MM.1S (cell line): Measurements from ENCODE around the gene ACSL6.

Source experiments
- CTCF ChIP-seq: fragments of 300-600 bp; sonication (generic); IDR thresholded peaks from 2 replicates; pipeline ENCODE4 v1.5.1; 2016; ENCODE audit warnings: antibody characterized with exemption, low read length, mixed read lengths
- EZH2phosphoT487 ChIP-seq: fragments of 300-600 bp; sonication (generic); IDR thresholded peaks from 2 replicates; pipeline ENCODE4 v1.6.1; 2018; ENCODE audit warnings: antibody characterized with exemption, low read length

- TF ChIP-seq CTCF (no peak), EZH2phosphoT487 (no peak)
These were observed 39.4 kb upstream of the ACSL6 start for GRCh38 chr5:132050661-132051552.
